Measurements from ENCODE around the gene ASAP2. TPM values are rescaled to one million over a fixed set of nuclear protein-coding genes. Genes with fewer than 3 reads are reported as not detected.

The ASAP2 gene
- polyA plus RNA-seq, 3 donors: 0.08 to 1.1 (median 0.20) TPM

- Histone ChIP-seq H4K20me1 (ENCODE audit: insufficient read depth, low read length) (no peaks in the 10 kb centered on the region), H3K79me2 (ENCODE audit: insufficient read depth, low read length) (no peaks in the 10 kb centered on the region), H3K4me1 (ENCODE audit: control insufficient read depth in 1 of 2, insufficient read depth in 2 of 2, low read length in 2 of 2) (peaks cover 13 to 20% of the 10 kb centered on the region in 2 donors), H3K9me3 (replicated peaks in 1 of 2; ENCODE audit: control insufficient read depth in 1 of 2, insufficient read depth in 1 of 2, low read length in 2 of 2) (peaks cover 0 to 3% of the 10 kb centered on the region in 2 donors), H3K4me2 (replicated peaks; ENCODE audit: extremely low read depth, low read length, poor library complexity, severe bottlenecking) (no peak overlapping the region), H3K9ac (ENCODE audit: insufficient read depth, low read length, poor library complexity, severe bottlenecking) (no peak overlapping the region), H3K36me3 (replicated peaks in 1 of 2; ENCODE audit: control insufficient read depth in 1 of 2, insufficient read depth in 2 of 2, low read length in 2 of 2) (no peaks in the 10 kb centered on the region), H2AFZ (ENCODE audit: insufficient read depth, low read depth, low read length, poor library complexity, severe bottlenecking) (no peak overlapping the region), H3K27ac (ENCODE audit: low read depth in 1 of 2, low read length in 2 of 2) (no peak overlapping the region), H3K4me3 (replicated peaks in 1 of 3; ENCODE audit: low read depth in 2 of 3, low read length in 3 of 3) (no peak overlapping the region), H3K27me3 (ENCODE audit: control insufficient read depth in 2 of 2, insufficient read depth in 2 of 2, low read length in 2 of 2) (no peaks in the 10 kb centered on the region)
- TF ChIP-seq CTCF (IDR thresholded peaks at IDR 0.05): no peak
- no peak overlapping the region for H3K4me3 Mint-ChIP-seq
- peak overlapping the region in 2 of 7 donors; percentile 40 to 68 for H3K27ac Mint-ChIP-seq
- intact Hi-C loops (cut with micrococcal nuclease): no loop called here
- H3K36me3 Mint-ChIP-seq: no peaks in the 10 kb centered on the region
- peaks cover 47% of the 10 kb centered on the region for H3K4me1 Mint-ChIP-seq
- peaks cover 0 to 12% (median under 1%) of the 10 kb centered on the region in 7 donors for H3K9me3 Mint-ChIP-seq
- no peak for DNase-seq
- H3K27me3 Mint-ChIP-seq (ENCODE audit: low read depth in 3 of 3): peaks cover 0 to 4% (median 0%) of the 10 kb centered on the region in 3 donors
- WGBS (ENCODE audit: insufficient coverage): 100% methylated on average over 1 of the region's 2 CpGs
These were observed 28.3 kb upstream of the ASAP2 start for GRCh38 chr2:9178110-9178903.

- Histone ChIP-seq H3K27me3 (ENCODE audit: control insufficient read depth in 2 of 2, insufficient read depth in 2 of 2, low read length in 2 of 2) (no peaks in the 10 kb centered on the region), H3K4me2 (replicated peaks; ENCODE audit: extremely low read depth, low read length, poor library complexity, severe bottlenecking) (no peak overlapping the region), H3K9me3 (replicated peaks in 1 of 2; ENCODE audit: control insufficient read depth in 1 of 2, insufficient read depth in 1 of 2, low read length in 2 of 2) (peaks cover 0 to 3% of the 10 kb centered on the region in 2 donors), H3K79me2 (ENCODE audit: insufficient read depth, low read length) (no peaks in the 10 kb centered on the region), H3K4me3 (replicated peaks in 1 of 3; ENCODE audit: low read depth in 2 of 3, low read length in 3 of 3) (no peak overlapping the region), H3K4me1 (ENCODE audit: control insufficient read depth in 1 of 2, insufficient read depth in 2 of 2, low read length in 2 of 2) (peaks cover 13 to 20% of the 10 kb centered on the region in 2 donors), H2AFZ (ENCODE audit: insufficient read depth, low read depth, low read length, poor library complexity, severe bottlenecking) (no peak overlapping the region), H4K20me1 (ENCODE audit: insufficient read depth, low read length) (no peaks in the 10 kb centered on the region), H3K36me3 (replicated peaks in 1 of 2; ENCODE audit: control insufficient read depth in 1 of 2, insufficient read depth in 2 of 2, low read length in 2 of 2) (no peaks in the 10 kb centered on the region), H3K27ac (ENCODE audit: low read depth in 1 of 2, low read length in 2 of 2) (no peak overlapping the region), H3K9ac (ENCODE audit: insufficient read depth, low read length, poor library complexity, severe bottlenecking) (no peak overlapping the region)
- intact Hi-C loops (cut with micrococcal nuclease): no loop called here
- no peak for TF ChIP-seq CTCF (IDR thresholded peaks at IDR 0.05)
- 96% methylated on average over 11 of the region's 13 CpGs for WGBS (ENCODE audit: insufficient coverage)
- Mint-ChIP-seq H3K27ac (peak overlapping the region in 1 of 7 donors; percentile 68), H3K9me3 (peaks cover 0 to 12% (median 1%) of the 10 kb centered on the region in 7 donors), H3K4me1 (peaks cover 54% of the 10 kb centered on the region), H3K27me3 (ENCODE audit: low read depth in 3 of 3) (peaks cover 0 to 6% (median 3%) of the 10 kb centered on the region in 3 donors), H3K4me3 (no peak overlapping the region), H3K36me3 (no peaks in the 10 kb centered on the region)
- DNase-seq: no peak
These were observed 27.6 kb upstream of the ASAP2 start for GRCh38 chr2:9178904-9179571.

All from CD14-positive monocyte (primary cell).